Mammary epithelial cell (primary cell): ENCODE measurements around the gene ZNF341.
A peak's percentile ranks its signal among the peaks of the same experiment; 100 is the strongest.

Source experiments
- EZH2 ChIP-seq: IDR thresholded peaks from 2 replicates; pipeline ENCODE4 v1.6.1; 2012; ENCODE audit warnings: low read length, inconsistent platforms, borderline replicate concordance
- TF ChIP-seq, protein P1 (sequence below), 2 donors: IDR thresholded peaks in 1 of 2; conservative IDR thresholded peaks in 1 of 2; 2 replicates each; pipeline ENCODE4 v1.5.1; 2011 to 2012; ENCODE audit warnings: inconsistent platforms in 2 of 2, low read length in 2 of 2, mild to moderate bottlenecking in 2 of 2, control low read depth in 1 of 2, low read depth in 1 of 2; ENCODE audit not compliant: insufficient read depth in 1 of 2; ENCODE audit errors: extremely low read depth in 1 of 2

DNA sequence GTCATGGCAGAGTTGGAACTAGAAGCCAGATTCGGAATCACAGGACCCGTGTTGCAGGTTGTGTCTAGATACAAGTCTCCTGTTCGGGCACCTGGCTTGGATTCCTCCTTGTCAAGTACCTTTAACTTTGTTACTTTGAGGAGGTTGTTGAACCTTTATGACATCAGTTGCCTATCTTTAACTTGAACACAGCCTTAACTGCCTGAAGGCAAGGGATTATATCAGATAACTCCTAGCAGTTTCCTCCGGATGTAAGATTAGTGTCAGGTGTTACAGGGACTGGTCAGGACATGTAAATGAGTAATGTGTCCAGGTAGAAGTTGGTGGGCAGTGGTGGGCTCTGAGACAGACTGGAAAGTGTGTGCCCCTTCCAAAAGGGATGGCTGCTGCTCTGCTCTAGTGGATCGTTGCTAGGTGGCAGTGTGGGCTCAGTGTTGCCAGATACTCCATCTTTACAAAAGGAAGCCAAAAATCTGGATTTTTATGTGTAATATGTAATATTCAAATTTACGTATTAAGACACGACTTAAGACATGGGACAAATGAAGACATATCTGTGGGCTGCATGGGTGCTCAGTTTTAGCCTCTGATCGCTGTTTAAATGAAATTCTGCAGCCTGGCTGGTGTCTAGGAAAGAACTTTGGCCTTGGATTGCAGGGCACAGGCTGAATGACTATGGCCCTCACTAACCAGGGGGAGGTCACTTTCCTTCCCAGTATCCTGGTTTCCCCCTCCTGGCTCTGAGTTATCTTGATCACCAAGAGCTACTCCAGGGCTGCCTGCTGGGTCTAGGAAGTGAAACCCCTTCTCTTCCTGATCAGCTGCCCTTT is 106.5 kb downstream of the ZNF341 start:
- TF ChIP-seq, protein P1, sequence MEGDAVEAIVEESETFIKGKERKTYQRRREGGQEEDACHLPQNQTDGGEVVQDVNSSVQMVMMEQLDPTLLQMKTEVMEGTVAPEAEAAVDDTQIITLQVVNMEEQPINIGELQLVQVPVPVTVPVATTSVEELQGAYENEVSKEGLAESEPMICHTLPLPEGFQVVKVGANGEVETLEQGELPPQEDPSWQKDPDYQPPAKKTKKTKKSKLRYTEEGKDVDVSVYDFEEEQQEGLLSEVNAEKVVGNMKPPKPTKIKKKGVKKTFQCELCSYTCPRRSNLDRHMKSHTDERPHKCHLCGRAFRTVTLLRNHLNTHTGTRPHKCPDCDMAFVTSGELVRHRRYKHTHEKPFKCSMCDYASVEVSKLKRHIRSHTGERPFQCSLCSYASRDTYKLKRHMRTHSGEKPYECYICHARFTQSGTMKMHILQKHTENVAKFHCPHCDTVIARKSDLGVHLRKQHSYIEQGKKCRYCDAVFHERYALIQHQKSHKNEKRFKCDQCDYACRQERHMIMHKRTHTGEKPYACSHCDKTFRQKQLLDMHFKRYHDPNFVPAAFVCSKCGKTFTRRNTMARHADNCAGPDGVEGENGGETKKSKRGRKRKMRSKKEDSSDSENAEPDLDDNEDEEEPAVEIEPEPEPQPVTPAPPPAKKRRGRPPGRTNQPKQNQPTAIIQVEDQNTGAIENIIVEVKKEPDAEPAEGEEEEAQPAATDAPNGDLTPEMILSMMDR (conservative IDR thresholded peaks at IDR 0.05 in 1 of 2, IDR thresholded peaks at IDR 0.05 in 1 of 2; ENCODE audit: extremely low read depth in 1 of 2, insufficient read depth in 1 of 2, low read depth in 1 of 2, low read length in 2 of 2): peak in 1 of 2 donors; percentile 27
- TF ChIP-seq EZH2: no peak
